NCI-H748 (cell line): ENCODE data around the gene GRIN2C.
A peak's percentile ranks its signal among the peaks of the same experiment; 100 is the strongest.

ENCODE experiments used
- DNase-seq: peaks from one replicate; lab custom pipeline; 2025; ENCODE audit not compliant: unreplicated experiment; lab: John Stamatoyannopoulos, UW

The GRIN2C gene

DNA sequence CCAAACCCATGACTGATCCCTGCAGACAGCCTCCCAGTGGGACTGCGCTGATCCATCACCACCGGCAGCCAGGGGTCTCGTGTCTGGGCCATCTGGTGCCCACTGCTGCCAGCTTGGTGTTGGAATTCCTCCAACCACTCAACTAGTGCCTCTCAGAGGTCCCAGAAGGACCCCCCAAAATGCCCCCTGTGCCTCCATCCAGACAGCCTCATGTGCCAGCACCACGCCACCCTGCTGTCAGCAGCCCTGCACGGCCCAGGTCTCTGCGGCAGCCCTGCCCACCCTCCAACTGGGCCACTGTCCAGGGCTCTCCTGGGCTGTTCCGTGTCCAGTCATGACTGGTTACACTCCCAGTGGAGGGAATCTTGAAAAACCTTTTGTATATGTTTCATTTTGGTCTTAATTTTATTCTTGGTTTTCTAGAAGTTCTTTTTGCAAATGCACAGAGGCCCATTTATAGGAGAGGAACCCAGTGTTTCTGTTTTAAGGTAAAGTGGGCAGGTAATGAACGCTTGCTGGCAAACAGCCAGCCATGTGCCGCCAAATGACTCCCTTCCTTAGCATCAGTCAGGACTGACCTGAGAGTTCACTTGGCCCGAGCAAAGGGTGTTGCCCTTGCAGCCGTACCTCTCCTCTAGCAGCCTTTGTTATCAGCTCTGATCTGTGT, 34.6 kb downstream of the GRIN2C start:
- peak; percentile 7 for DNase-seq

DNA sequence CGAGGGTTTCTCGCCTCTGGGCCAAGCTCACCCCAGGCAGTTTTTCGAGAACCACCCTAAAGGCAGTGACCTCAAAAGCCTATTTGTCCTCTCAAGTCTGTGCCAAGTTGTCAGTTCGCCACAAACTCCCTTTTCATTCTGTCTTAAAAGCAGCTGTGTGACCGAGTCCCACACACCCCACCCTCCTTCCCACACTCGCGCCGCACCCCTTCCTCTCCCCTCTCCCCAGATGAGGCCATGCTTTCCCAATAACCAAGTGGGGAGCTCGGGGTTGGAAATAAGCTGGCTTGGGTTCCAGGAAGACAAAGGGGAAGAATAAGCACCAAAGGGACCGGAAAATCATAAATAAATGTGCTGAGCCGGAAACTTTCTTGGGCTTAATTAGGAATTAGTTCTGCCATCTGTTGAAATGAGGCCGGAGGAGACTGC, 36.7 kb downstream of the GRIN2C start:
- DNase-seq = no peak

DNA sequence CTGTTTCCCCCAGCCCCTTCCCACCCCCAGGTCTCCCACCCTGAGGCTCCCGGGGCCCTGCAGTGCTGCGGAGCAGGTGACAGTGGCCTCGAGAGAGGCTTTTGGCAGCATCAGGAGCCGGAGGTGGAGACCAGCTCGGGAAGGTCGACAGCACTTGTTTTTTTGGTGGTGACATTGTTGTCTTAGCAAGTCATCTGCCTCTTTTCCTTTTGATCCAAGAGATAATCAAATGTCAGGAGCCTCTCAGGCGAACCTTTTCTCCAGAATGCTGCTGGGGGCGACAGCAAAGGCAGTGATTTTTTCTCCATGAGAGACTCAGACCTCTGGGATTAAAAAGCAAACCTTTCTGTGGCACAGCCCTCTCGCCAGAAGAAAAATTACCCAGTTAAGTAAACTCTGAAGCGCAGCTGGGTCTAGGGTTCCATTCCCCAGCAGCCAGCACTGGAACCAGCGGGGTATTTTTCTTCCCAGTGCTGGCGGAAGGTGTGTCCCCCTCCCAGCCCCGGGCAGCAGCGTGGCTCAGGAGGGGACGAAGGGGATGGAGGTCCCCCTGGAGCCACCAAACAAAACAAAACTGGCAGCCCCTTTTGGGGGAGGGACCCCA, 37.2 kb downstream of the GRIN2C start:
- DNase-seq = no peak

DNA sequence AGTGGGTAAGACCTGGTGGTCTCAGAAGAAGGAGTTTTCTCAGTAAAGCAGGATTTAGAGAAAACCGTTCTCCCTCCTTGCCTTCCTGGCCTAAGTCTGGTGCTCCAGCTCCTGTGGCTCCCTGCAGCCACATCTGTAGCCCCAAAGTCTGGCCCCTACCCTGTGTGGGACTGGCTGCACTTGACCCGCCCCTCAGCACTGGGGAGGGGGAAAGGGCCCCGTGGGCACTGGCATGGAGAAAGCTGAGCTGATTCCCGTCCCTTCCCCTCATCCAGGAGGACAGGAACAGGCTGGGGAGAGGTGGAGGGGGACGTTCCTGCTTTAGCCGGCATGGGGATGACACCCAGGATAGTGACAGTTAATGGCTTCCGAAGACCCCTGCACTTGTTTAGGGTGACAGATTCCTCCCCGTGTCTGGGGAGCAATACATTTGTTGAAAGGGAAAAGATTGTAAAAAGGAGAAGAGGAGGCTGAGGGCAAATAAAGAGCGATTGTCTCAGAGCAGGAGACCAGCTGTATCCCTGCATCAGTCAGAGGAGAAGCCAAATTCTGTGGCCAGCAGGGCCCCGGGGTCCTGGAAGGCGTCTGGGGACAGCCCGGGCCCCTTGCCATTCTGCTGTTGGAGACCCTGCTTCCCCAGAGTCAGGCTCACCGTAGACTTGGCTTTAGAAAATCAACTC, 37.9 kb downstream of the GRIN2C start:
- no peak for DNase-seq

DNA sequence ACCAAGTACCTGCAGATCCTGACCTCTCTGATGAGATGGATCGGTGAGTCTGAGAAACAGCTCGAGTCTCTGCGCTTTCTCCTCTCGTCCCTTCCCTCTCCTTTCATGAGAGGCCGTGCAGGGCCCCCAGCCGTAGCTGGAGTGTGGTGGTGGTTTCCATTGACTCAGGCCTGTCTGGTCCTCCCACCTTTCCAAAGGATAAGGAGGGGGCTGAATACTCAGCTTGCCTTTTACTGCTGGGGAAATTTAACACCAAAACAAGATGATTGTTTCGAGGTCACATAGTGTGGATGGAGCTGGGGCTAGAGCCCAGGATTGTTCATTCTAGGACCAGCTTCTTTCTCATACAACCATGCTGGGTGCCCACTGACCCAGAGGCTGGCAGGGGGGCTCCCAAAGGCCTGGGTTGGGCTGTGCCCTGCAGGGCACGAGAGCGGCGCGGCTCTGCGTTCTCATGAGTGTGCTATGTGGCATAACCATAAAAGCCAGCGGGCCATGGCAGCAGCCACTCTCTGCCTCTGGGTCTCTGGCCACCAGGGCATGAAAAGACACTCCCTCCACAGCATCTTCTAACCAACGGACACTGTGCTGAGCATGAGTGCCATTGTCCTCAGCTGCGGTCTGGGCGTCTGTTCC, 39.8 kb downstream of the GRIN2C start:
- DNase-seq = no peak

DNA sequence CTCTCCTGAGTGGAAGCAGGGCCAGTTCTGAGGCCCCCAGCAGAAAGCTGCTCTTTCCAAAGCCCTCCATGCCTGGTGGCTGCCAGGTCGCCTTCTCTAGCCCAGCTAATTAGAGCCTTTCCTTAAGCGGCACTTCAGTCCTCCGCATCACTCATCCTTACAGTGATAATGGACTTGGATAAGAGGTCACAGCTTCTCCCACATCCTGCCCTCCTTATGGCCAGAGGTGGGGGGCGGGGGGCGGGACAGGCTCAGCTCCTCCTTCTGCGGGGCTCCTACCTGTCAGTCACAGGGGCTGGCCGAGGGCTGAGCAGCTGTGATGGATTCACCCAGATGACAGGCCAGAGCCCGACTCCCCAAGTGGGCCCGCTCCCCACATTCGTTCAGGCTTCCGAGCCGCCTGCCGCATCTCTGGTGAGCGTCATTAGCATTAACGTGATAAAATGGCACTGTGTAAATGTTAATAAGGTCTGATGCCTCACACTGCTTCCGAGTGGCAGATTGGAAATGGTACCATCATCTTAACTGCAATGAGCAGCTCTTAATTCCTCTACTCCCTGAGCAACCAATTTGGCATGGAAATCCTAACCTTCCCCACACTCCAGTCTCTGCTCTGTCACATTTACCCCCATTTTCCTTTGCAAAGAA, 41.3 kb downstream of the GRIN2C start:
- no peak for DNase-seq

DNA sequence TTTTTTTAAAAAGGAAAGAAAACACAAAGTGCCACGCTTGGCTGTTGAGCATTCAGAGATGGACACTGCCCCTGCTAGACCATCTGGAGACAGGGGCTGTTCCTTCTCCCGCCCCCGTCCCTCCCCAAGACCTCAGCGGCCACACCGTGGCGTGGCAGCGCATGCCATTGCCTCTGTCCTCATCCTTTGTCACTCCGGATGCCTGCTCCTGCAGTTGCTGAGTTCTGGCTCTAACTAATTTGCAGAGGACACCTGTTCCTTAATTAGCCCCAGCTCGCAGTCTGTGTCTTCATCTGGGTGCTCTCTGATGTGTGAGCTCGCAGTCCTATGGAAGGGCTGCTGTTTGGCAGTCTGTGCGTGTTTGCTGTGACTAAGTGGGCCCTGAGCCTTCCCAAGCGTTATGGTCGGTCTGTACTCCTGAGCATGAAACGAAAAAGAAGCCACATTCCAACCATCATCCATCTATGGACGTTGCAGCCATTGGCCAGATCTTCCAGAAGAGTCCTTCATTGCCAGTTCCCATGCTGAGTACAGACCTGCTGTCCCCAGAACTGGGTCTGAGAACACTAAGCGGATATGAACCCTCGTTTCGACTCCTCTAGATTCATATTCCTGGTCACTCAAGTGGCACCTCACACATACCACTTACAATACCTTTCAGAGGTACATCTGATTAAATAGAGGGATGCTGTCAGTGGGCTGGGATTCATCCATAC, 42.6 kb downstream of the GRIN2C start:
- no peak for DNase-seq

DNA sequence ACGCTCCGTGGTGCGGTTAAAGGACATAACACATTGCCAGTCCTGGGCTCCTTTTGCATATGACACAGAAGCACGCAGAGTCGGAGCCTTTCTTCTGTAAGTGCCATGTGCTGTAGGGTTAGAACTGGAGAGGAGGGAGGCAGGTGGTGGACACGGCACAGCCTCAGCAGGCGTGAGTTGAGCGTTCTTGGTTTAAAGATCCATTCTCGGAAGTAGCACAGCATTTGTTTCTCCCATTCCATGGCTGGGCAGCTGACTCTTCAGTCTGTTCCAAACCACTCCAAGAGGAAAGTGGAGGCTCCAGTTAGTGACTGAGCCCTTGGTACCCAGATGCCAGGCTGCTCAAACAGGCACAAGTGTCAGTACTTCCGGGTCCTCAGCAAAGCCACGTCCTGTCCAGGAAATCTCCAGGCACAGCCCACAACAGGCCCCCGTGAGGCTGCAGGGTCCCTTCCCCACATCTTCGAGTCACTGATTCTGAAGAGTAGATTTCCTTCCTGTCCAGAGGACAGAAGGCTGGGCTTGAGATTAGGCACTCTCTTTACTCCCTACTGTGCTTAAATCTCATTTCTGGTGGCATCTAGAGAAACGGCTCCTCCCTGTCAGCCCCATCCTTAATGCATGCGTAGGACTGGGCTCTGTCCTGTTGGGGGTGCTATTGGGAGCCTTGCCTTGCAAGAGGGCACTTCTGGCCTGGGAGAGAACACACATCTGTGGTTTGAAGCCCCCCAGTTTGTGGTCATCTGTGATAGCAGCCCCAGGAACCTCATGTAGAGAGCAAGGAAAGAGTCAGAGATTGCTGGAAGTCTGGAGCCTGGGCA, 43.9 kb downstream of the GRIN2C start:
- DNase-seq = no peak

DNA sequence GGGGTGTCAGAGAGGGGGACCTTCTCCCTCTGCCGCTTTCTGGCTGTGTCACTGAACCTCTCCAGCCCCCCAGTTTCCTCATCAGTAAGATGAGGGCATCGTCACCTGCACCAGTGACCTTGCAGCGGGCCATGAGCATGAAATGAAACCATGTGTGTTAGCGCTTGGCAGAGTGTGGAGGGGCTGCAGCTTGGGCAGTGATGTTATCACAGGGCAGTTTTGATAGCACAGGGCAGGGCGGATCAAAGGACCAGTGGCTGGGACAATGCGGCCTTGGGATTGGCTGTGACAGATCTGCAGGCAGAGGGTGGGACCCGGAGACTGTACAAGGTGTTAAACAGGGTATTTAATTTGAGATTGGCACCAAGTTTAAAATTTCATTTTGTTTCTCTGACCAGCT, 44.6 kb downstream of the GRIN2C start:
- DNase-seq = no peak

DNA sequence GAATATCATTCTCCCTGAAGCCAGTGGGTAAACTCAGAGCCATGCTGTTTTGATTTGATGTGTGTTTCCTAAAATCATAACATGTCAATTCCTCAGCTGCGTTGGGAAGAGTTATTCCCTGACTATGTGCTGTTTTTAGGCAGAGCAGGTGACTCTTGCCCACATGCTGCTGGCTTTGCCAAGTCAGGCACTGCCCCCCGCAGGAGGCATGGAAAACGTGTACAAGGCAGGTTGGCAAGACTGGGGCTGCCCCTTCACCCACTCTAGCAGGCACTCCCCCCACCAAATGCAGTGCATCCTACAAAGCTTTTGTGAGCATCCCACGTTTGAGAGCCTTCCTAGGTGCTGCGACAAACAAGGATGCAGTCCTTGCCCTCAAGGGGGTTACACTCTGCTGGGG, 45.2 kb downstream of the GRIN2C start:
- DNase-seq = no peak

DNA sequence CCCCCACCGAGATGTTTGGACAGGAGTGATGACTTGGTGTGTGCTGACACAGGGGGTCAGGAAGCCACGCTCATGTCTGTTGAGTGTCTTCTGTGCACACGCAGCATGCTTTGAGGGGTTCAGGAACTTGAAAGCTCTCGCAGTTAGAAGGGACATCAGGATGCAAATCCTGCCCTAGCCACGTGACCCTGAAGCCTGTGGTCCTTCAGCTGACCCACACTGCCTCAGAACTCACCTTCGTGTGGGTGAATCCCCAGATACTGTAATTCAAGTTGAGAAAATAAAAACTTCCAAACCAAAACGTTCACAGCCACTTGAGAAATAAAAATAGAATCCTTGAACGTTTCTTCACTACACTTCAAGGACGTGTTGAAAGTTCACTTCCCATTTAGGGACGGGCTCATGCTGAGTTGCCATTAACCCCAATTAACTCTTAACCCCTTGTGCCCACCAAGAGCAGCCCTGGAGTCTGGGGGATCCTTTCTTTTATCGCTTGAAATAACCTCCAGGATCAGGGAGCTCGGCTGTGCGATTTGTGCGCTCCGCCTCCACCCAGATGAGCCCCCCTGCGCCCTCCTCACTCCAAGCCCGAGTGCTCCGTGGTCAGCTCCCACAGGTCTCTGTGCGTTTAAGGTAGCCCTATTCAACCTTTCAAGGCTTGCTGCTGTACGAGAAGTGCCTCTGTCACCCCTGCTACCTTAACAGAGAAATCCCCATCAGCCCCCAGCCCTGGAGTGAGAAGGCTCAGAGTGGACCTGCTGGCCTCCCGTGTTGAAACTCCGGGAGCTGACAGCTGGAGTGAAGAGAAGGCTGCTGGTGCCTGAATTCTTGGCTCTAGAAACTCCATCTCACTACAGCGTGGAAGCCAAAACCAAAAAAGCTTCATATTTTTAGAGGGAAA, 47.3 kb downstream of the GRIN2C start:
- no peak for DNase-seq

DNA sequence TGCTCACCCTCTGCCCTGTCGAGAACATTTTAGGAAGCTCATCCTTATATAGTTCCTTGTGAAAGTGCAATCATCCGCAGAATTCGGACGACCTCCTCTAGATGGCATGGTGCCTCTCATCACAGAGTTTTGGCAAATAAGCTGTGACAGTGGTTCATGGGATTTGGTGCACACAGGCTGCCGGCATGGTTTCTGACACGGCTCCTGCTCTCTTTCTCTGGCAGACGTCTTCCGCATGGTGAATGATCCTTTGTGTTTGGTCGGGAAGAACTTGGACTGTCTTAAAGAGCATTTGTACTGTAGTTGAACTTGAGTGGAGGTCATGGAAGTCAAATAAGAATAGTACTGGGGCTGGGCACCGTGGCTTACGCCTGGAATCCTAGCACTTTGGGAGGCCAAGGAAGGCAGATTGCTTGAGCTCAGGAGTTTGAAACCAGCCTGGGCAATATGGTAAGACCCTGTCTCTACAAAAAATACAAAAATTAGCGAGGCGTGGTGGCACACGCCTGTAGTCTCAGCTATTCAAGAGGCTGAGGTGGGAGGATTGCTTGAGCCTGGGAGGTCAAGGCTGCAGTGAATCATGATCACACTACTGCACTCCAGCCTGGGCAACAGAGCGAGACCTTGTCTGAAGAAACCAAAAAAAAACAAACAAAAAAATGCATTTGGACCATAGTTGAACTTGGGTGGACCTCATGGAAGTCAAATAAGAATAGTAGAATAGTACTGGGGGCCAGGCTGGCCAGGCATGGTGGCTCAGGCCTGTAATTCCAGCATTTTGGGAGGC, 48.8 kb downstream of the GRIN2C start:
- DNase-seq = no peak

DNA sequence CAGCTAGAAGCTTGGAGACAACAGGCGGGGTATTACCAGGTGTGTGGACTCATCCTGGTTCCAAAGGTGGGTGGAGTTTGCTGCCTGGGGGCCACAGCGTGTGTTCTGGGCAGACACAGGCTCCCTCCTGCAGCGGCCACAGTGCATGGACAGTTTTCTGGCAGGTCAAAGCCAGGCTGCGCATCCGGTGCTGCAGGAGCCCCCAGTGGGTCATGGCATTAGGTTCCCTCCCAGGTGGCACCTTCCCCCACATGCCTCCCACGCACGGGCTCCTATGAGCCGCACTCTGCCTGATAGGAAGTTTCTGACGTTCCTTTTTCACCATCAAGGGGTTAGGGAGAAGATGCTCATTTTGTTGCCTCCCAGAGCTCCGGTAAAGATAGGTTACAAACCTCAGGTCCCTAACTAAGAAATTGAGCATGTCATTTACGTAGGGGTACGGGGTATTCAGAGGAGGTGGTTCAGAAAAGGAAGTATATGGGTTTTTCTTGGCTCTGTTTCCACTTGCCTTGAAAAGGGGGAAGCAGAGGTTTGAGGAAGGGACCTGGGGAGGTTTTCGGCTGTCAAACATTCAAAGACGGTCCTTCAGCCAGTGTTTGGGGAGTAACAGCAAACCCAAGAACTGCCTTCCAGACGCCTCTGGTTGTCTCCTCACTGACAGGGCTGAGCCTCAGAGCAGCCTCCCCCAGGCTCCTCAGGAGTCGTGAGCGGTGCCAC, 50.8 kb downstream of the GRIN2C start:
- DNase-seq = no peak

DNA sequence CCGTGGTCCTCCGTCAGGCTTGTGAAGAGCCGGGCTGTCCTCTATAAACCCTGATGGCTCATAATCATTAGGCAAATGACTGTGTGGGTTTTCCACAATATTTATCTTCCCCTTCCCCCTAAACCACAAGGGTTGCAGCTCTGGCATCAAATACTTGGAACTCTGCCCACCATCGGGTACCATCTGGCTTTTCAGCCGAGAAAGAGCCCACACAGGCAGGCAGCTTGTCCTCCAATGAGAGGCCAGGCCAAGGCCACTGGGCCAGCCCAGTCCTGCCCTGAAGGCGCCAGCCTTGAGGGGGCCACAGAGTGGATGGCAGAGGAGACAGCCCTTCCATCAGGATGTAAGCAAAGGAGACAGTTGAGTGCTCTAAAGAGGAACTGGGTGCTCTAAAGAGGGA, 51.8 kb downstream of the GRIN2C start:
- peak; percentile 14 for DNase-seq

DNA sequence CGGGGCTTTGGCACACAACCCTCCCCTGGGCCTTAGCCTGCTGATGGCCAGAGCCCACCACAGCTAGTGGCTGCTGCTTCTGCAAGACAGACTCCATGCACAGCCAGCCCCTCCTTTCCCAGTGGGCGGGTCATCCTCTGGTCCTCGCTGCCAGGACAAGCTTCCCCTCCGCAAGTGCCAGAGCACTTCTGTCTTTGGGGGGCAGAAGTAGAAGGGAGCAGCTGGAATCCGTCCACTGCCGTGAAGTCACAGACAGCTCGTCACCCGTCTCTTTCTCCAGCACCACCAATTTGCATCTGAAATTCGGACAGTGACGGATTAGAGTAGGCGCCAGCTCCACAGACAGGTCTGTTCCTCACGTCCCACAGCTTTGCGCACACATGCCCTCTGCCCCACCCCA, 52.2 kb downstream of the GRIN2C start:
- DNase-seq = no peak

DNA sequence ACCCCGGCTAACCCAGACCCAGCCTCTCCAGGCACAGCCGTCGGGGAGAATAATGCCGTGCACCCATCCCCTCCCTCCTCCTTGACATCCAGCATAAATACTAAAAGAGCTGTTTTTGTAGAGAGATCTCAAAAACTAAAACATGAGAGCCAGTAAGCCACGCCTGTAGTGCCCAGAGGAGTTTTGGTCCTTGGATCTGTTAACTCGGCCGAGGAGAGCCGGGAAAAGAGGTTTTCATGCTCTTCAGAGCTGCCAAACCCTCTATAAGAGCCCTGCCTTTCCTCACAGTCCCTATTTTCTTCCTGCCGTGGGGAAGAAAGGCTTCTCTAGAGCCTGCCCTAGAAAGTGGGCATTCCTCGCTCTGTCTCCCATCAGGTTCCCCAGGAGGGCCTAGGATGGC, 53.4 kb downstream of the GRIN2C start:
- no peak for DNase-seq

DNA sequence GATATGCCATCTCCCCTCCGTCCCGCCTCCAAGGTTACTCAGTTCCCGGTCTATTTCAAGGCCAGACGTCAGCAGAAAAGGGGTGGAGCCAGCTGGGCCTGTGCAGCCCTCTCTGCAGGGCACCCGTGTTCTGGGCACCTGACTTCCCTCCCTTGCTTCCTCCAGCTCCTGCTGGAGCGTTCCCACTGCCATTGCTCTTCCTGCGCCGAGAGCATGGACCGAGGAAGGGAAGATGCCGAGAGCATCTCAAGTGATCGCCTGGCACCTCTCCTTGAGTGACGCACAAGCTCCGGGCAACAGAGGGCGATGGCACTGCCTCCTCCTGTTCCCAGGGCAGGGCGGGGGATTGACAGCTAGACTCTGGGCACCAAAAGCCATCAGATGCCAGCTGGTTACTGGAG, 54.1 kb downstream of the GRIN2C start:
- no peak for DNase-seq

DNA sequence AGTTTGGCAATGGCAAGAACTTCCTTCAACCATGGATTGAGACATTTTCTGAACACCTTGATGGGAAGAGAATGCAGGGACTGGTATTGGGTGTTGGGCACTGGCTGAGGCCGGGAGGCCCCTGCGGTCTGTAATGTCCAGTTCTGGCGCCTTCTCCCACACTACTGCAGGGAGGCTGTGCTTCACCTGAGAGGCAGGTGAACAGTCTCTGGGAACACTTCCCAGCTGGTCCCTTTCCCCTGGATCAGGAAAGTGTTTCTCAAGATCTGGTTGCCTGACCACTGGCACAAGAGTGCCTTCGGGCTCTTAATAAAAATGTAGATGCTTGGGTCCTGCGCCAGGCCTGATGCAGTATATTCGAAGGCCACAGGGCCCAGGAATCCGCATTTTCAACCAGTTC, 55.0 kb downstream of the GRIN2C start:
- DNase-seq = no peak
